ENCODE results near the gene DNAH12. TPM values are rescaled to one million over a fixed set of nuclear protein-coding genes. Genes with fewer than 3 reads are reported as not detected.

DNAH12 gene
- total and polyA plus RNA-seq, 9 of the 15 experiments (the other 6 are each of a cell fraction or from before 2014, with no cell fraction given) = 0.01 to 0.04 (median 0.01) TPM; not detected in 5

DNA sequence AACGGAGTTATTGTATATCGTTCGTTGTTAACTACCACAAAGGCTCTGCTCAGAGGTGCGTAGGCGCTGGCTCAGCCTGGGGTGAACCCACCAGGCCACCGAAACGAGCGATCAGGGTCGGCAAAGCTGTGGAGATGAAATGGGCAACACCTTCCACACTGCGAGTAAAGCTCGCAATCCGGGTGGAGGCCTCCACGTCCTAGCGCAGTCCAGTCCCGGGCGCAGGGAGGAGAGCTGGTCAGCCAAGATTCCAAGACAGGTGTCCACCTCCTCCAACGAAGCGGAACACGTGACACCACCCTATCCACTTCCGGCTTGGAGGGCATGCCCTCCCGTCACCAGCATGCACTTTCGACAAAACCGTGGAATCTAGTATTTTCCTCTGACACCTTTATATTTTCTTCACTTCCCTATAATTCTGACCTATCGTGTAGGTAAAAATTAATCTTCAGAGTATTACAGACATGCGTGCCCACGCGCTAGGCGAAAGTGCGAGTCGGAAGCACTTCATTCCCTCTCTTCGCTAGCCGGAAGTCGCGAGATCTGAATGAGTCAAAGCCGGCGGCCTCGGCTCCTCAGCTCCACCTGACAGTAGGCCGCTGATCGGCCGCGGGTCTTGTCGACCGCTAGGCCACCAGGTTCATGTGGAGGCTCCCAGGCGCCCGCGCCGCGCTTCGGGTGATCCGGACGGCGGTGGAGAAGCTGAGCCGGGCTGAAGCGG lies 11.8 kb upstream of the DNAH12 start, which contains the start of gene PDE12 (continued):
- TF ChIP-seq EP300 (IDR thresholded peaks at IDR 0.05; ENCODE audit: low read length) (peak; percentile 98), KLF13 (tag; IDR thresholded peaks at IDR 0.05; ENCODE audit: borderline replicate concordance, low read depth) (no peak), DIDO1 (tag; IDR thresholded peaks at IDR 0.05; ENCODE audit: low read depth) (peak; percentile 94)
- TF ChIP-seq, protein P1, sequence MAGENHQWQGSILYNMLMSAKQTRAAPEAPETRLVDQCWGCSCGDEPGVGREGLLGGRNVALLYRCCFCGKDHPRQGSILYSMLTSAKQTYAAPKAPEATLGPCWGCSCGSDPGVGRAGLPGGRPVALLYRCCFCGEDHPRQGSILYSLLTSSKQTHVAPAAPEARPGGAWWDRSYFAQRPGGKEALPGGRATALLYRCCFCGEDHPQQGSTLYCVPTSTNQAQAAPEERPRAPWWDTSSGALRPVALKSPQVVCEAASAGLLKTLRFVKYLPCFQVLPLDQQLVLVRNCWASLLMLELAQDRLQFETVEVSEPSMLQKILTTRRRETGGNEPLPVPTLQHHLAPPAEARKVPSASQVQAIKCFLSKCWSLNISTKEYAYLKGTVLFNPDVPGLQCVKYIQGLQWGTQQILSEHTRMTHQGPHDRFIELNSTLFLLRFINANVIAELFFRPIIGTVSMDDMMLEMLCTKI (IDR thresholded peaks at IDR 0.05; ENCODE audit: partially characterized antibody) = no peak

- Histone ChIP-seq H3K9ac (ENCODE audit: insufficient read depth in 1 of 2, low read depth in 2 of 2, low read length in 2 of 2) (peak overlapping the region in 1 of 2 experiments; percentile 91; a peak in 1 of 4 replicates), H3K27ac (ENCODE audit: extremely low read depth, low read depth, low read length) (peak overlapping the region; percentile 99), H3K79me2 (ENCODE audit: control insufficient read depth, insufficient read depth, low read length) (peaks cover 39% of the 10 kb centered on the region), H3K4me3 (no peak overlapping the region), H3K9me1 (ENCODE audit: control insufficient read depth, insufficient read depth, low read length) (no peaks in the 10 kb centered on the region), H3K36me3 (ENCODE audit: control insufficient read depth, insufficient read depth, low read length) (peaks cover 11% of the 10 kb centered on the region), H3K4me1 (replicated peaks in 1 of 2; ENCODE audit: control insufficient read depth in 2 of 2, insufficient read depth in 2 of 2, low read length in 2 of 2) (peaks cover 10 to 26% of the 10 kb centered on the region in 2 experiments; a peak in 4 of 5 replicates), H3K9me3 (replicated peaks; ENCODE audit: control insufficient read depth, insufficient read depth, low read depth, low read length) (peaks cover 6% of the 10 kb centered on the region), H3K4me2 (ENCODE audit: insufficient read depth, low read length) (peak overlapping the region; percentile 94), H2AFZ (ENCODE audit: low read depth, low read length) (peak overlapping the region; percentile 100), H3K27me3 (ENCODE audit: control insufficient read depth in 2 of 2, insufficient read depth in 2 of 2, low read length in 2 of 2) (no peaks in the 10 kb centered on the region), H4K20me1 (replicated peaks; ENCODE audit: control insufficient read depth, insufficient read depth, low read length) (0 out of 2 replicates have a peak, but pooled peaks cover 6% of the 10 kb centered on the region)
- ChIA-PET POLR2A (interaction anchor here (0.7 to 2.0 kb wide), 3 partner anchors 42 to 608 kb away, joined by 3 to 7 read pairs (median 3); partner anchors contain the start of gene ARF4), CTCF (ENCODE audit: low intra/inter-chr PET ratio) (no interaction called here)
- BruUV-seq (replicated peaks) = TSS peak; percentile 92
- ATAC-seq (no peak), FAIRE-seq (no peak), DNase-seq (ENCODE audit: extremely low read depth in 1 of 4, low spot score in 3 of 4) (no peak)
- in situ Hi-C loops (cut with MboI) = no loop called here
- 95% methylated on average over 7 of the region's 8 CpGs for WGBS (ENCODE audit: insufficient coverage, low coverage, missing lambda C conversion rate)
- intact Hi-C loops (cut with micrococcal nuclease) = no loop called here
- TF ChIP-seq FOXK2 (conservative IDR thresholded peaks at IDR 0.05 in 1 of 2, IDR thresholded peaks at IDR 0.05 in 1 of 2; ENCODE audit: low read depth in 2 of 2) = no peak
- TF ChIP-seq GATAD2A (IDR thresholded peaks at IDR 0.05) = no peak
- no peak for TF ChIP-seq PATZ1 (CRISPR knock-in tag; IDR thresholded peaks at IDR 0.05; ENCODE audit: borderline replicate concordance)
- TF ChIP-seq, protein P2, sequence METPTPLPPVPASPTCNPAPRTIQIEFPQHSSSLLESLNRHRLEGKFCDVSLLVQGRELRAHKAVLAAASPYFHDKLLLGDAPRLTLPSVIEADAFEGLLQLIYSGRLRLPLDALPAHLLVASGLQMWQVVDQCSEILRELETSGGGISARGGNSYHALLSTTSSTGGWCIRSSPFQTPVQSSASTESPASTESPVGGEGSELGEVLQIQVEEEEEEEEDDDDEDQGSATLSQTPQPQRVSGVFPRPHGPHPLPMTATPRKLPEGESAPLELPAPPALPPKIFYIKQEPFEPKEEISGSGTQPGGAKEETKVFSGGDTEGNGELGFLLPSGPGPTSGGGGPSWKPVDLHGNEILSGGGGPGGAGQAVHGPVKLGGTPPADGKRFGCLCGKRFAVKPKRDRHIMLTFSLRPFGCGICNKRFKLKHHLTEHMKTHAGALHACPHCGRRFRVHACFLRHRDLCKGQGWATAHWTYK (CRISPR knock-in tag; IDR thresholded peaks at IDR 0.05) = no peak
- no peak for TF ChIP-seq SP2 (IDR thresholded peaks at IDR 0.05; ENCODE audit: extremely low read depth, low read depth, low read length, poor library complexity, severe bottlenecking)
- TF ChIP-seq GATAD2B (IDR thresholded peaks at IDR 0.05; ENCODE audit: borderline replicate concordance) = no peak
- no peak for TF ChIP-seq UBTF (IDR thresholded peaks at IDR 0.05; ENCODE audit: borderline replicate concordance in 1 of 2, low read depth in 2 of 2, low read length in 2 of 2)
- no peak for TF ChIP-seq FOXJ3 (CRISPR knock-in tag; IDR thresholded peaks at IDR 0.05)
Measured at GRCh38 chr3:57555306-57555705, 11.2 kb upstream of the DNAH12 start.
